Stimulated activated CD4-positive, alpha-beta T cell treated with anti-CD3 and anti-CD28 coated beads, Interleukin-12 subunit alpha, Interleukin-12 subunit beta, amount 100 ng/mL, for 24 hours (primary cell): ENCODE measurements around the gene PGAP3.

ENCODE experiments used
- DNase-seq, 2 experiments: peaks; one replicate each; pipeline ENCODE4 v3.0.0-alpha.2; 2020; ENCODE audit warnings: low read depth in 2 of 2

PGAP3 gene

GRCh38 chr17:39696731-39697130, 8.9 kb upstream of the PGAP3 start:
- no peak for DNase-seq

- DNase-seq: no peak
Observed at GRCh38 chr17:39695089-39695474, 7.2 kb upstream of the PGAP3 start.

- DNase-seq: no peak
Observed at GRCh38 chr17:39694593-39694992, 6.7 kb upstream of the PGAP3 start.

GRCh38 chr17:39688945-39689344, 1.1 kb upstream of the PGAP3 start:
- DNase-seq: no peak

GRCh38 chr17:39688475-39688835, 598 bp upstream of the PGAP3 start:
- no peak for DNase-seq

GRCh38 chr17:39687101-39687545, 734 bp downstream of the PGAP3 start:
- no peak for DNase-seq

GRCh38 chr17:39684369-39685192, 3.3 kb downstream of the PGAP3 start:
- no peak for DNase-seq

GRCh38 chr17:39683295-39683939, 4.4 kb downstream of the PGAP3 start:
- no peak for DNase-seq

- DNase-seq: no peak
Observed at GRCh38 chr17:39679521-39680192, 8.2 kb downstream of the PGAP3 start.

- no peak for DNase-seq
Observed at GRCh38 chr17:39678340-39679116, 9.3 kb downstream of the PGAP3 start.

- DNase-seq: no peak
Observed at GRCh38 chr17:39677542-39678339, 10.1 kb downstream of the PGAP3 start.

- no peak for DNase-seq
Observed at GRCh38 chr17:39677072-39677471, 10.8 kb downstream of the PGAP3 start.

GRCh38 chr17:39676198-39676819, 11.5 kb downstream of the PGAP3 start:
- DNase-seq: no peak

GRCh38 chr17:39675390-39676082, 12.3 kb downstream of the PGAP3 start:
- no peak for DNase-seq

GRCh38 chr17:39674702-39675389, 13.0 kb downstream of the PGAP3 start:
- no peak for DNase-seq

GRCh38 chr17:39674179-39674578, 13.7 kb downstream of the PGAP3 start:
- DNase-seq: no peak

- DNase-seq: no peak
Observed at GRCh38 chr17:39673335-39674081, 14.3 kb downstream of the PGAP3 start.

GRCh38 chr17:39672522-39673334, 15.1 kb downstream of the PGAP3 start:
- no peak for DNase-seq
